Activated naive CD8-positive, alpha-beta T cell treated with anti-CD3 and anti-CD28 coated beads, Interleukin-2, amount 50 U/mL, for 16 hours (primary cell): Measurements from ENCODE around the gene VCL.
A peak's percentile ranks its signal among the peaks of the same experiment; 100 is the strongest.
"Not testable (repeated sequence)": the region's sequence is repeated elsewhere in the genome, so short reads cannot be mapped to it uniquely, and the experiment has no call there.

Experiments
- DNase-seq: peaks from one replicate; pipeline ENCODE4 v3.0.0-alpha.2; 2020; ENCODE audit warnings: low read depth, low spot score

The VCL gene

DNA sequence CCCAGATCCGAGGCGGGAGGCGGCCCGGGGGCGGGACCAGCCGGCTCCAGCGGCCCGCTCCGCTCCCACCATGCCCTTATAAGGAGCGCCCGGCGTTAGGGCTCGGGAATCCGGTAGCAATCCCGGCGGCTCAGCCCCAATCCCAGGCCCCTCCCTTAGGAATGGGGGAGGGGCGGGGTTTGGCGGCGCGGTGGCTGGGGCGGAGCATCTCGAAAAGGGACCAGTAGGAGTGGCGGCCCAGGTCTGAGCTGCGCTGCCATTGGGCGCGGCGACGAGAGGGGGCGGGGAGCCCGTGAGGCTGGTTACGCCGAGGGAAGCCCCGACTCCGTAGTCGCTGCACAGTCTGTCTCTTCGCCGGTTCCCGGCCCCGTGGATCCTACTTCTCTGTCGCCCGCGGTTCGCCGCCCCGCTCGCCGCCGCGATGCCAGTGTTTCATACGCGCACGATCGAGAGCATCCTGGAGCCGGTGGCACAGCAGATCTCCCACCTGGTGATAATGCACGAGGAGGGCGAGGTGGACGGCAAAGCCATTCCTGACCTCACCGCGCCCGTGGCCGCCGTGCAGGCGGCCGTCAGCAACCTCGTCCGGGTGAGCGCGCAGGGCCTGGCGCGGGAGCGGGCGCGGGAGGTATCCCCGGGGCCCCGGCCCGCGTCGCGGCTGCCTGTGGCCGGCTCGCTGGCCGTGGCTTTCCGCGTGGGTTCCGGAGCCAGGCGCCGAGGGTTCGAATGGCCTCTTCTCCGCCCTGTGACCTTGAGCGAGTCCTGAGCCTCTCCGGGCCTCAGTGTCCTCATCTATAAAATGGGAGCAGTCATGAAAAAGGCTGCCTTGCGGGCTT is at the start of gene VCL:
TSS of gene VCL (plus strand) at position 330 of the 836 bp plus-strand sequence. CDS start at position 422, 92 bp downstream.
- DNase-seq: peak; percentile 93

- DNase-seq: no peak
Observed at GRCh38 chr10:73948947-73949633, 48.8 kb upstream of the VCL start.

DNA sequence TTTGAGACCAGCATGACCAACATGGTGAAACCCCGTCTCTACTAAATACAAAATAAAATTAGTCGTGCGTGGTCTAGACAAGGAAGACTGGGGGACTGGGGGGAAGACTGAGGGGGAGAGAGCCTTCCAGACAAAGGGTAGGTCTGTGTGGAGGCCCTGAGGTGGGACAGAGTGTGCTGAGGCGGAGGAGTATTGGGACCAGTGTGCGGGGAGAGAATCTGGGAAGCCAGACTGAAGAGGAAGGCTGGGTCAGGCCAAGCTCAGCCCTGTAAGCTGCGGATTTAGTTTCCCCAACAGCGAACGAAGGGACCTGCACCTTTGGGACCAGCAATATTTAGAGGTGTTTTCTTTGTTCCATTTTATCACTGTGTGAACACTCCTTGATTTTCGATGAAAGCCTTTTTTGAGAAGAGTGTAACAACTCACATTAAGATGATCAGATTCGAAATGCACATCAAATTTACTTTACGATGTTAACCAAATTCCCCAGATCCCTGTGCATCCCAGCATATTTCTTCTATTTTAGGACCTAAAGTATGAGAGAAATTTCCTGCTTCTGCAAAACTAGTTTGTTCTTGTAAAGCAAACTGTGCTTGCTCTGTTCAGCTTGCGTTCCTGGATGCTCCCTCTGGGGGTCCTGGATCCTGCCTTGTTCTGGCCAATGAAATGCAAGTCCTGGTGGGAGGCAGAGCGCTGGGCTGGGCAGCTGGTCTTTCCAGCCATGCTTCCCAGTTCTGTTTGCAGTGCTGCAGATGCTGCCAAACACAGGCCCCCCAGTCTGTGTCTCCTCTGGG is 47.6 kb upstream of the VCL start:
- no peak for DNase-seq

DNA sequence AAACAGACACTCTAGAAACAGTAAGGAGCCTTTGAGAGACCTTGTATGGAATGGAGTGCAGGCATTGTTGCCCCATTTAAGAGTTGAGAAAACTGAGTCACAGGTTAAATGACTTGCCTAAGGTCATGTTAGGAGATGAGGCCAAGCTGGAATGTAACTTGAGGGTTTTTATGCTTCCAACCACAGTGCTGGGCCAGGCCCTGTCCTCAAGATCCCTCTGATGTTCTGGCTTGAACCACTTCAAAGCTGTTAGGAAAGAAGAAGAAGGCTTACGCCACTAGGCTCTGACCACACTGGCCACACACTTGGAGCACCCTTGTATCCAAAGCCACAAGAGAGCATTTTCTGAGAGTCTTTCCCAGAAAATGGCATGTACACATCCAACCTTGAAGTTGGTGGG is 44.3 kb upstream of the VCL start:
- no peak for DNase-seq

GRCh38 chr10:73954737-73955136 is 43.2 kb upstream of the VCL start:
- DNase-seq: no peak

- no peak for DNase-seq
Observed at GRCh38 chr10:73955719-73956118, 42.2 kb upstream of the VCL start.

GRCh38 chr10:73956476-73957359 is 41.2 kb upstream of the VCL start:
- no peak for DNase-seq

DNA sequence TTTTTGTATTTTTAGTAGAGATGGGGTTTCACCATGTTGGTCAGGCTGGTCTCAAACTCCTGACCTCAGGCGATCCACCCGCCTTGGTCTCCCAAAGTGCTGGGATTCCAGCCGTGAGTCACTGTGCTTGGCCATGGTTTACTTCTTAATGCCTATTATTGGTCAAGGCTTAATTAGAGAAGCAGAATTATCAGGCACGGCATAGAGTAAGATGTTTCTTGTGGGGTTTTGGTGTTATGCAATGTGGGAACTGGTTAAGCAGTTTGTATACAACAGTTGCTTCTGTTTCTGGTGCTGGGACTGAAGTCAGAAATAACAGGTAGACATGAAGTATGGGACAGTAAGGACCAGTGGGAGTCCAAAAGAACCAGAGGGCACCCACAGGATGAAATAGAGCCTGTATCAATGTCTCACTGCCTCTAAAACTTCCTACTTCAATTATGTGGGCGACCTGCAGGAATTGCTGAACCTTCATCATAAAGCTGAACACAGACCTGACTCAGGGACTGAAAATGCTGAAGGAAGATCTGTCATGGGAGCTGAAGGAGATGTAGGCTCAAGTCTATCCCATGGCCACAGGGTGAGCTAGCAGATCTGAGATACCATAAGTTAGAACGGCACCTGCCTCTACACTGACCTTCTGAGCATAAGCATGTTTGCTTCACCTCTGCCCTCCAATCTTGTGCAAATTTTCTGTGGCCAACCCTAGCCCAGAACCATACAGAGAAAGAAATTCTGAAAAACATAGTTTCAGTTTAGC is 38.3 kb upstream of the VCL start:
- no peak for DNase-seq

DNA sequence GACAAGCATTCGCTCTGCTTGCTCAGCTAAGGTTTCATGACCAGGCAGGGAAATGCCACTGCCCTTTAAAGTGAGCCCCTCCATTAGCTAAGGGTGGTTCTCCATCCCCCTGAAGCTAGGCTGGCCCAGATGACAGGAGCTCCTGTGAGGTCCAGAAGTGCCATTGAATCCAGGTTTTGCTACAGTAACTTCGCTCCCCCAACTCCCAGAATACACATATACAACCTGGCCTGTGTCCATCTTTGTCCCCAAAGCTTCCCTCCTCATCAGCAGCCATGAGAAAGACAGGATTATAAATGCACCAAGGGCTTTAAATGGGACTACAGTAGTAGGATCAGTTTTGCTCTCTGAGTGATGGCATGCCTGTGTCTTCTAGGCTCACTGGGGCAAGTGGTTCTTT is 35.5 kb upstream of the VCL start:
- DNase-seq: no peak

DNA sequence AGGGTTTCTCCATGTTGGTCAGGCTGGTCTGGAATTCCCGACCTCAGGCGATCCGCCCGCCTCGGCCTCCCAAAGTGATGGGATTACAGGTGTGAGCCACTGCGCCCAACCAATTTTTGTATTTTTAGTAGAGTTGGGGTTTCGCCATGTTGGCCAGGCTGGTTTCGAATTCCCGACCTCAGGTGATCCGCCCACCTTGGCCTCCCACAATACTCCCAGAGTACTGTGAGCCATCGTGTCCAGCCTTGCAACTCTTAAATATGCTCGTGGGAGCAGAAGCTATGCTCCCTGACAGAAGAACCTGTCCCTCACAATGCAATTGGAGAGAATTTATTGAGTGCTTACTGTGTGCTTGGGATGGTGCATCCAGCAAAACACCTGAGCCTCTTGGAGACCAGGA is 34.4 kb upstream of the VCL start:
- DNase-seq: not testable (repeated sequence)

- DNase-seq: no peak
Observed at GRCh38 chr10:73964743-73965142, 33.2 kb upstream of the VCL start.

DNA sequence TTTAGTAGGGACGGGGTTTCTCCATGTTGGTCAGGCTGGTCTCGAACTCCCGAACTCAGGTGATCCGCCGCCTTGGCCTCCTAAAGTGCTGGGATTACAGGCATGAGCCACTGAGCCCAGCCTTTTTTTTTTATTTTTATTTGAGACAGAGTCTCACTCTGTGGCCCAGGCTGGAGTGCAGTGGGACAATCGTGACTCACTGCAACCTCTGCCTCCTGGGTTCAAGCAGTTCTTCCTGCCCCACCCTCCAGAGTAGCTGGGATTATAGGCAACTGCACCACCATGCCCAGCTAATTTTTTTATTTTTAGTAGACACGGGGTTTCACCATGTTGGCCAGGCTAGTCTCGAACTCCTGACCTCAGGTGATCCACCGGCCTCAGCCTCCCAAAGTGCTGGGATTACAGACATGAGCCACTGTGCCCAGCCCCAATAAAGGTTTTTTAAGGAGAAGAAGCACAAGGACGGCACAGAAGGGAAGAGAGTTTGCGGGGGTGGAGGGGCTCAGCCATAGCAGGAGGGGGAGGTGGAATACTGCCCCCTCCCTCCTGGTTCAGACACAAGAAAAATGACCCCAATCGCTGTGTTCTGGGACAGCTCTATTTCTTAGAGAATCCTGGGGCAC is 32.5 kb upstream of the VCL start:
- not testable (repeated sequence) for DNase-seq

DNA sequence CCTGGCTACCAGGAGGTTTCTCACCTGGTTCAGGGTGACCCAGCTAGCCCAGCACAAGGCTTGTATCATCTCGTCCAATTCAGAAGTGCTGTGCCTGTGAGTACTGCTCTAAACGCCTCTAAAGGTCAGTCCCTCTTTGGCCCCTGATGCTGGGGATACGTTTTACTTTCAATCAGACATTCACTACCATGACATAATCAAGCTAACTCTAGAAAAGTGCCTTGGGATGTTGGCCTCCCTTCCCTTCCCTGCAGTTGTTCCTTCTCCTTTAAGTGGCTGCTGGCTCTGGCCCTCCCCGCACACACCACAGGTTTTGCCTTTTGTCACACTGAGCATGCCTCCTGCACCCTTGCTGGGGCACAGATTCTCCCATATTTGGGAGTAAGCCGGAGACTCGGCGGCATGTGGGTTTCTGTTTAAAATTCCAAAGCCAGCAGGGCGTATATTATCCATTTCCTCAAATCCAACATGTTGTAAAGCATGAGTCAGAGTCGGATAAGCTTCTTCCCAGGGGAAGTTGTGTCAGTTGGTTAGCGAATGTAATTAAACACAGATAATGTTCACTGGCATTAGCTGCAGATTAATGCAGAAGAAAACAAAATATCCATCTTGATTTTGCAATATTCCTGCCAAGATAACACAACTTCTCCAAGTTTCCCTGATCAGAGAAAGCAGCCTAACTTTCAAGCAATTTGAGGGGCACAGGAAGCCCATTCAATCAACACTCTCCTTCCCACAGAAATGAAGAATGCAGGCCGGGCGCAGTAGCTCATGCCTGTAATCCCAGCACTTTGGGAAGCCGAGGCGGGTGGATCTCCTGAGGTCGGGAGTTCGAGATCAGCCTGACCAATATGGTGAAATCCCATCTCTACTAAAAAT is 31.8 kb upstream of the VCL start:
- DNase-seq: no peak

DNA sequence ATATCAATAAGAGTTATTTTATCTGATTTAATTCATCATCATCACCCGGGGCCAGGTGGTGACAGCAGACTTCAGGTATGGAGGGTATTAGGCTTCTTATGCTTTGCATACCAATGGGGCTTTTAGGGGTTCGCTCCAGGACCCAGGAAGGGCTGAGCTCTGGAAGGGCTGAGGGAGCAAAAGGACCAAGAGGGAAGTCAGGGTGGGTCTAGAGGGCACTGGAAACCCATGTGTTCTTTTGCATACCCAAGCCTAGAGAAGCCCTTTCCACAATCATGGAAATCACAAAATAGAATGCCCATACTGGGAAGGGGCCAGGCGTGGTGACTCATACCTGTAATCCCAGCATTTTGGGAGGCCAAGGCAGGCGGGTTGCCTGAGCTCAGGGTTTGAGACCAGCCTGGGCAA is 30.9 kb upstream of the VCL start:
- DNase-seq: no peak

DNA sequence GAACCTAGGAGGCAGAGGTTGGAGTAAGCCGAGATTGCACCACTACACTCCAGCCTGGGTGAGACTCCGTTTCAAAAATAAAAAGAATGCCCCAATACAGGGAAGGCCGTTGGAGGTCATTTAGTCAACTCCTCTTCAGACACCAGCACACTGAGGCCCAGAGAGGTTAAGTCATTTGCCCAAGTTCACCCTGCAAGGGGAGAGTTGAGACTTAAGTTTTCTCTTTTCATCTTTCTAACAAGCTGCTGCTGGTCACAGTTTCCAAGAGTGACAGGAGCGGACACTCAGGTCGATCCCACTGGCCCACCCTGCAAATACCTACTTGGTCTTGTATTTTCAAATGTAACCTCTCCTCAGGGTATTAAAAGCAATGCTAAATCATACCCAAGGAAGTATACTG is 30.4 kb upstream of the VCL start:
- no peak for DNase-seq

DNA sequence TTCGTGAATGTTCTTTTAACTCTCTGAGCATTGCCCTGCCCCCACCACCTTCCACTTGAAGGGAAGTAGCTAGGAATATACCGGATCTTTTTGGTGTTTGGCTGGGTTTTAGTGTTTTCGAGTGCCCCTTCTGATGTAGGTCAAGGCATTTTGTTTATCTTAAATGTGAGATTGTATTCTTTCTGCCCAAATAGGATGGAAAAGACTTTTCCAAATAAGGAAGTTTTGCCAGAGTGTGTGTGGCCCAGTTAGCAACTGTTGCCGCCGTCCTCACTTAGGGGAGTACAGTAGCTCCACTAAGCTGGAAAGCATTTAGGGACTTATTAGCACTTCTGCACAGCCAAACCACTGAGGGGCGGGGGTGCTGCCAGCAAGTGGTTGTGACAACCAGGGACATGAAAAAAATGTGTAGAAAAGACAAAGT is 29.8 kb upstream of the VCL start:
- no peak for DNase-seq

- no peak for DNase-seq
Observed at GRCh38 chr10:73969224-73969841, 28.6 kb upstream of the VCL start.

GRCh38 chr10:73970845-73971244 is 27.1 kb upstream of the VCL start:
- no peak for DNase-seq
